NCI-H2196 (cell line): ENCODE data around the gene PCDH17.

Experiments used
- DNase-seq: peaks from one replicate; lab custom pipeline; 2025; ENCODE audit not compliant: unreplicated experiment; lab: John Stamatoyannopoulos, UW

Gene PCDH17

DNA sequence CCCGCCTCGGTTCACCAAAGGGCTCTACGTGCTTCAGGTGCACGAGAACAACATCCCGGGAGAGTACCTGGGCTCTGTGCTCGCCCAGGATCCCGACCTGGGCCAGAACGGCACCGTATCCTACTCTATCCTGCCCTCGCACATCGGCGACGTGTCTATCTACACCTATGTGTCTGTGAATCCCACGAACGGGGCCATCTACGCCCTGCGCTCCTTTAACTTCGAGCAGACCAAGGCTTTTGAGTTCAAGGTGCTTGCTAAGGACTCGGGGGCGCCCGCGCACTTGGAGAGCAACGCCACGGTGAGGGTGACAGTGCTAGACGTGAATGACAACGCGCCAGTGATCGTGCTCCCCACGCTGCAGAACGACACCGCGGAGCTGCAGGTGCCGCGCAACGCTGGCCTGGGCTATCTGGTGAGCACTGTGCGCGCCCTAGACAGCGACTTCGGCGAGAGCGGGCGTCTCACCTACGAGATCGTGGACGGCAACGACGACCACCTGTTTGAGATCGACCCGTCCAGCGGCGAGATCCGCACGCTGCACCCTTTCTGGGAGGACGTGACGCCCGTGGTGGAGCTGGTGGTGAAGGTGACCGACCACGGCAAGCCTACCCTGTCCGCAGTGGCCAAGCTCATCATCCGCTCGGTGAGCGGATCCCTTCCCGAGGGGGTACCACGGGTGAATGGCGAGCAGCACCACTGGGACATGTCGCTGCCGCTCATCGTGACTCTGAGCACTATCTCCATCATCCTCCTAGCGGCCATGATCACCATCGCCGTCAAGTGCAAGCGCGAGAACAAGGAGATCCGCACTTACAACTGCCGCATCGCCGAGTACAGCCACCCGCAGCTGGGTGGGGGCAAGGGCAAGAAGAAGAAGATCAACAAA, 2.6 kb downstream of the PCDH17 start:
- DNase-seq = no peak

DNA sequence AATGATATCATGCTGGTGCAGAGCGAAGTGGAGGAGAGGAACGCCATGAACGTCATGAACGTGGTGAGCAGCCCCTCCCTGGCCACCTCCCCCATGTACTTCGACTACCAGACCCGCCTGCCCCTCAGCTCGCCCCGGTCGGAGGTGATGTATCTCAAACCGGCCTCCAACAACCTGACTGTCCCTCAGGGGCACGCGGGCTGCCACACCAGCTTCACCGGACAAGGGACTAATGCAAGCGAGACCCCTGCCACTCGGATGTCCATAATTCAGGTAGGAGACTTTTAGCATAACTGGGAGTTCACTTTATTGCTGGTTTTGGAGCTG, 3.3 kb downstream of the PCDH17 start:
- DNase-seq = no peak

DNA sequence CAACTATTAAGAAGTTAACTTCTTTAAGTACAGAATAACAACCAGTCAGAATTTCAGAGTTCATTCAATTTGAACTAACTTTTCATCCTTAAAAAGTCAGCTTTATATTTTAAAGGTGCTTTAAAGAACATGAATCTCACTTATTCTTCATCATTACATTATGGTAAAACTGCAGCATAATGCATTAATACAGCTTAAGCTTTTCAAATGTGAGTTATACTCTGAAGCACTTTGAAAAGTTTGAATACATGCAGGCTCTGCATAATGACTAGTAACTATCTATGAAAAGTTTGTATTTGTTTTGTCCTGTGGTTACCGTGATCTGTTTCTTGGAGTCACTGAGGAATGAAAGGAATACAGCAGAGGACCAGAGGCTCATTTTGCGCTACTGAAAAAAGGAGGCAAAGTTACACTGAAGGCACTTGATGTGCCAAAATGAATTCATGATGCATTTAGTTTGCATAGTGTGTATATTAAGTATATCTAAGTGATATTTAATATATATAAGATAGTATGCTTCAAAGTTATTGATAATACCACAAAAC, 4.1 kb downstream of the PCDH17 start:
- no peak for DNase-seq

DNA sequence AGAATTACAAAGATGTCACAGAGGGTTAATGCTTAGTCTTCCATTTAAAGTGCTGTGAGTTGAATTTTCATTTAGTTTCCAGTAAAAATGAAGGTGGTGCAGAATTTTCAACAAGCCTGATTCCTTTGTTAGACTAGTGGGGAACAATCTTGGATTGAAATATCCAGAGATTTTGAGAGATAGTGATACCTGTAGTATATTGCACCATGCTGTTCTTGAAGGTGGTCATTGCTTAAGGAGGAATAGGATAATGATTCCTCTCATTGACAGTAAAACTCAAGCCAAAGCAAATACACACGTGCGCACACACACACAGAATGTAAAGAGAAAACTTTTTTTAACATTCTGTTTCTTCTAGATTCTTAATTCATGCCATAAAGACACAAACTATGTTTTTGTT, 5.3 kb downstream of the PCDH17 start:
- no peak for DNase-seq

GRCh38 chr13:57637515-57637914, 6.0 kb downstream of the PCDH17 start:
- no peak for DNase-seq

DNA sequence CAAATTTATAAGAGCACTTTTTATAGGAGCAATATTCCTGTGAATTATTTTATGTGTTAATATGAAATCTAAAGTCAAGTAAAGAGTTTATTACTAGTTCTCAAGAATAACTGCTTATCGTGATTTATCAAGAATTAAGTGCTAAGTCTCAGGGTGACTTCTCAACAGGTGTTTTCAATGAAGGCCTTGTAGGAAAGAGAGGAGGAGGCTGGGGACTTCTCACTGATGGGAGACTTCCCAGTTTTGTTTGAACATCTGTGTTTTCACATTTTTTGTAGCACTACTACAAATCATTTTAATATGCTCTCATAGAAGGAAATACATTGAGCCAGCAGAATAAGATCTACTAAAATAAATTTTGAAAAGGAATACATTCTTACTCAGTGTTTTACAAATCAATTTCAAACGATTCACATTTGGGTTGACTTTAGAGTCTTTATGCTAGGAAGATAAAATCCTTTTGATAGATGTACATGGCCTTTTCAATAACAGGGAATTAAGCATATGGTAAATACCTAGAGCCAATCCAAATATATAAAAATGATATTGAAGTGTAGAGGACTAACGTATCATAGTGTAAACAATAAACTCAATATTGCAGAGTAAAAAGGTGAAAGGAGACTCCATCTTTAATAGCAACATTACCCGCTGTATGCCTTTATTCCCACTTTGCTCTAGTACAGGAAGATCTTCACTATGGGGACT, 6.8 kb downstream of the PCDH17 start:
- DNase-seq = no peak

DNA sequence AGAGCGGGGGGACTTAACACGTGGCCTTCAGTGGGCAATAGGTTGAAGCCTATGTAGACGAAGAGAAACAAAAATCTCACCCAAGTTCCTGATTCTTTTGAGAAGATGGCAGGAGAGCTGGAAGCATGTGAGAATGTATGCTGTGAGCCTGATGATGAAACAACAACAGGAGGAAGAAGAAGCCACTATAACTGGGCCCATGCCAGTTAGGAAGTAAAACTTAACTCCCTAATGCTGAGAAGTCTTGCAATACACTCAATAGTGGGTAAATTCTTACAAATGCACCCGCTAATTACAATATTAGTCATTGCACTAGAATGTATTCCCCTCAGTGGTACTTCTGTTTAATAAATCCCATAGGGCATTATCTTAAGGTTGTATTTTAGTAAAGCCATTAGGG, 9.1 kb downstream of the PCDH17 start:
- DNase-seq = no peak

DNA sequence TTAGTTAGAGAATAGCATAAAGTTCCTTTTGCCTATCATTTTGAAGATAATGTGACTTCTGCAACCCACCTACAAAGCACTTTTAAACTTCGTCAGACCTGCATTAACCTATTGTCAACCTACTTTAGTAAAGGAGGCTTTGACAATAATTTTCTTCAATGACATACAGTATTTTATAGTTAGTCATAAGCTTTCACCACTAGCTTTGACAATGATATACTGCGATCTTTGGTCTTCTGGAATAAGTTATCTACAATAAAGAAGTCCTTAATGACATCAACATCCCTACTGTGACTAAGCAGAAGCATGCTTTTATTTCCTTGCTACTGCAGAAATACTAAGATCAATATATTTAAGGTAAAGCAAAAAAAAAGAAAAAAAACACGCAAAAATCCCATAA, 9.5 kb downstream of the PCDH17 start:
- DNase-seq = no peak

GRCh38 chr13:57644106-57644505, 12.6 kb downstream of the PCDH17 start:
- DNase-seq = no peak

DNA sequence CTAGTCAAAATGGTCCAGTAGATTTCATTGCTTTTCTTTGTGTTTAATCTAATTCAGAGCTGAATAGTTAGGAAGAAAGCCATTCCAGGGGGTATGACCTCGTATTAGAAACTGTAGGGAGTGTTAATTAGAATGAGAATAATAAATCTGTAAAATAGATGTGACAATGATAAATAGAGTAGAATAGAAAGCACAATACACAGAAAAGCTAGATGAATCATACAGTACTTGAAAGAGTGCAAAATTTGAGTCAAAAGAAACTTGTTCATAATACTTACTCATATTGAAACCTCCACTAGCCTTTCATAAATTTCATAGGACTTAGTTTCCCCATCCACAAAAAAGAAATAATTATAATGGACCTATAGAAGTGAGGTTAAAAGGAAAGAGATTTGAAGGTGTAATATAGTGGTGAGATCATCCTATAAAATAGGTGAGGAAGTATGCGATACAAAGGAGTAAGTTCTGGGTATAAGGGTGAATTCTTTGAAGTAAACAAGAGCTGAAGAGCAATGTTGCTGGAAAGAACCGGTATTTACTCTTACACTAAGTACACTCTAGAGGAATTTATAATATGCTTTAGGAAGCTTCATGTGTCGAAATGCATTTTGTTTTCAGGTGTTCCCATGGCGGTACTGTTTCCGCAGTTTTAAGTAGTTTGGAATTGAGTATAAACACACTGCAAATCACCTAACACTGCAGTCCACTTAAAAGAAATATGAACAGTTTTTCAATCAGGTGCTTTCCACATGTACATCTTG, 21.9 kb downstream of the PCDH17 start:
- DNase-seq = no peak

- DNase-seq = no peak
Observed at GRCh38 chr13:57665481-57665880, 33.9 kb downstream of the PCDH17 start.

GRCh38 chr13:57666131-57666953, 34.8 kb downstream of the PCDH17 start:
- no peak for DNase-seq

- DNase-seq = no peak
Observed at GRCh38 chr13:57672168-57672567, 40.6 kb downstream of the PCDH17 start.

GRCh38 chr13:57673197-57673596, 41.7 kb downstream of the PCDH17 start:
- no peak for DNase-seq

DNA sequence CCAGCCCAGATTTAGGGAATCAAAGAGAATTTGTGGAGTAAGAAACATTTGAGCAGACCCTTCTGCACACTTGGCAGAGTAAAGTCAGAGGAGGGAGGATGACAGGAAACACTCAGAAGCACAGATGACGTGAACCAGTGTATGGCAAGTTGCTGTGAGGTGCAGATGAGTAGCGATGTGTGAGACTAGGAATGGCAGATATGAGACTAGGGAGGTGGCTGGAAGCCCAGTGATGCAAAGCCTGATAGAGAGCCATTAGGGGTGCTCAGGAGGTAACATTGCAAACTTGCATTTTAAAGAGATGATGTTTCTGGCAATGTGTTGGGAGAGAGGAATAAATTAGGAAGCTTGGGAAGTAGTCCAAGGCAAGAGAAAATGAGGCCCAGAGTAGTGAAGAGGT, 44.0 kb downstream of the PCDH17 start:
- DNase-seq = no peak

DNA sequence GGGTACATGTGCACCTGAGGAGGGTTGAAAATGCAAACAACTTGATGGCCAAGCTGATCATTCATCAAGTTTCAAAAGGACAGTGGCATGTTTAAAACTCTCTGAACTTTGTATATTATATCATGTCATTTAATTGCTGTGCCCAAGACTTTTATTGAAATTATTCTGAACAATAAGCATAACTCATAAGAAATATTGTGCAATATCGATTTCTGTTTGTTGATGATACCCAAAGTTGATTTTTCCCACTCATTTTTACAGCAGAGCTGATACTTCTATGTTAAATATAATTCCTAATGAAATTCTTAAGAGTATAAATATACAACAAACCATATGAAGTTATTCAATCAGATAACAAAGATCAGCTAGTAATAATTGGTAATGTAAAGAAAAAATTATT, 49.1 kb downstream of the PCDH17 start:
- DNase-seq = no peak

DNA sequence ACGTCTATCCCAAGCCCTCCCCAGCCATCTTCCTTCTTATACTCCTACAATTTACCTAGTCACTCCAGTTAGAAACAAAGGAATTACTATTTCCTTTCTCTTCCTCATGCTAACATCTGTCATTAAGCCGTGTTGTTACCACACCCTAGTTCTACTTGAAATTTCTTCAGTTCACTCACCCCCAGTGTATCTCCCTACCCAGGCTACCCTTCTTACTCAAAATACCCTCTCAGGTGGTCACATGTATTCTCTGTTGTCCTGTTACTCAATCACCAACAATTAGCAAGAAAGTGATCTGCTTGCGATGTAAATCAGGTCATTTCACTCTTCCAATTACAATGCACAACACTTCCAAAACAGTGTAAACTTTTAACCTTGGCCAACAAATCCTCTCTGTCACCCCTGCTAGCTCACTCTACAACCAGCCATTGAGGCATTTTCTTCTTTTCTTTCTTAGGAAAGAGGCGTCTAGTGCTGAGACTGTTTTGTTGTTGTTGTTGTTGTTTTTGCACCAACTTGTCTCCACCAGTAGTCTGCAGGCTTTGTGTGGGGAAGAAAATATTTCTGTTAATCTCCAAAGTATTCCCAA, 50.7 kb downstream of the PCDH17 start:
- no peak for DNase-seq

DNA sequence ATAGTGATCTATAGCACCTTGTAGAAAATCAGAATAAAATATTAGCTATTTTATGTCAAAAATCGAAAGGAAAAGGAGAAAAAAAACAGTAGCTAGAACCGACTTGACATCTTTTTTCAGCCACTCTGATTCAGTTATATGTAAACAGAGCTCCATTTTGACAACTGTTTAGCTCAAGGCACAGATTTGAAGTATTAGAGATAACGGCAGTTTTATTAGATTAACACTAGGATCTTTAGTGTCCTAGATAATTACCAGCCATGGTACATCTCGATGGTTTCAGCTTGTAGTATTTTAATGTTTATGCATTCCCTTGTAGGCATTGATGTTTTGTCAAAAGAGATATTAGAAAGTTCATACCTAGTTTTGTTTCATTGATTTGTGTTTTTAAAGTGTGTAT, 67.3 kb downstream of the PCDH17 start:
- DNase-seq = no peak

DNA sequence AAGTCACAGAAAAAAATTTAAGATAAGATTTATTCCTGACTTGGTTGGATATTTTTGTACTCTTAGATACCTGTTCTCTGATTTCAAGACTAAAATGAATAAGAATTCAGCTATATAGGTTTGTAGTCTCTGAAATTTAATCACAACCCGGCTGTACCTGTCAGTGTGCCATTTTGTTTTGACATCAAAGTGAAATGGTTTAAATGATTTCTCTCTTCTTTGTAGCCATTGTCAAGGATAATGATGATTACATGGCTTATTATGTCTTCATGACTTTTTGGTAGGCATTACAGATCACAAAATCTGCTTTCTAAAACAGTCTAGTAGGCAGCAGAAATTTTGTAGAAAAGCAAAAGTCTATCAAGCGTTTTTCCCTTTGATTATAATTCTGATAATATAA, 72.5 kb downstream of the PCDH17 start:
- DNase-seq = no peak

DNA sequence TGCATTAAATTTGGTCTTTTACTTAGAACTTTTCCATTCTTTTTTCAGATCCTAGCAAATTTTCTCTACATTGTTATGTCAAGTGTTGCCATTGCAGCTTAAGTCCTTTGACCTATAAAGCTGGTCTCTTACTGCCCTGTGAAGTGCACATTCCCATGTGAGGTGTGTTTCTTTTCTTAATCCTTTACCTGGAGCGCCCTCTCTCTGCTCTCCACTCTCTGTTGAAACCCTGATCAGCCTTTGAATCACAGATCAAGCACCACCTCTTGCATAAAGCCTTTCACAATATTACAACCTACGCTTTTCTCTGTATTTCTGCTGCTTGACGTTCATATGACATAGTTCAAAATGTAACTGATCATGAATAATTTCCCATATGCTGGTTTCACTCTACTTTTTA, 84.8 kb downstream of the PCDH17 start:
- DNase-seq = no peak
